Activated T-cell treated with anti-CD3 and anti-CD28 coated beads, Interleukin-2, amount 50 U/mL, for 24 hours (primary cell): Measurements from ENCODE around the gene WNT1.
A peak's percentile ranks its signal among the peaks of the same experiment; 100 is the strongest.

ENCODE experiments used
- DNase-seq: peaks from one replicate; pipeline ENCODE4 v3.0.0-alpha.2; 2020
- H3K27ac Mint-ChIP-seq: 2 replicates; pipeline ENCODE4 v1.8.0; 2020; ENCODE audit warnings: mild to moderate bottlenecking, mixed read lengths
- H3K27me3 Mint-ChIP-seq: 2 replicates; pipeline ENCODE4 v1.8.0; 2020; ENCODE audit warnings: mixed read lengths
- H3K36me3 Mint-ChIP-seq: 2 replicates; pipeline ENCODE4 v1.8.0; 2020; ENCODE audit warnings: low read depth, mixed read lengths
- H3K4me1 Mint-ChIP-seq: 2 replicates; pipeline ENCODE4 v1.8.0; 2020; ENCODE audit warnings: low read depth, mixed read lengths
- H3K4me3 Mint-ChIP-seq: 2 replicates; pipeline ENCODE4 v1.8.0; 2020; ENCODE audit warnings: mild to moderate bottlenecking, moderate library complexity, mixed read lengths
- H3K9me3 Mint-ChIP-seq: 2 replicates; pipeline ENCODE4 v1.8.0; 2020; ENCODE audit warnings: mixed read lengths

The WNT1 gene

GRCh38 chr12:49019443-49020324 is 41.6 kb downstream of the WNT1 start:
- no peaks in the 10 kb centered on the region for H3K9me3 Mint-ChIP-seq
- peaks cover 80% of the 10 kb centered on the region for H3K36me3 Mint-ChIP-seq
- peak; percentile 40 for DNase-seq
- peak overlapping the region; percentile 90 for H3K4me3 Mint-ChIP-seq
- H3K27me3 Mint-ChIP-seq: no peaks in the 10 kb centered on the region
- peak overlapping the region; percentile 97 for H3K27ac Mint-ChIP-seq
- H3K4me1 Mint-ChIP-seq: peaks cover 39% of the 10 kb centered on the region

- Mint-ChIP-seq H3K27me3 (no peaks in the 10 kb centered on the region), H3K4me1 (peaks cover 36% of the 10 kb centered on the region), H3K4me3 (no peak overlapping the region), H3K9me3 (no peaks in the 10 kb centered on the region), H3K27ac (peak overlapping the region; percentile 45), H3K36me3 (peaks cover 79% of the 10 kb centered on the region)
- peak; percentile 25 for DNase-seq
These were observed 42.3 kb downstream of the WNT1 start for GRCh38 chr12:49020441-49020840.

DNA sequence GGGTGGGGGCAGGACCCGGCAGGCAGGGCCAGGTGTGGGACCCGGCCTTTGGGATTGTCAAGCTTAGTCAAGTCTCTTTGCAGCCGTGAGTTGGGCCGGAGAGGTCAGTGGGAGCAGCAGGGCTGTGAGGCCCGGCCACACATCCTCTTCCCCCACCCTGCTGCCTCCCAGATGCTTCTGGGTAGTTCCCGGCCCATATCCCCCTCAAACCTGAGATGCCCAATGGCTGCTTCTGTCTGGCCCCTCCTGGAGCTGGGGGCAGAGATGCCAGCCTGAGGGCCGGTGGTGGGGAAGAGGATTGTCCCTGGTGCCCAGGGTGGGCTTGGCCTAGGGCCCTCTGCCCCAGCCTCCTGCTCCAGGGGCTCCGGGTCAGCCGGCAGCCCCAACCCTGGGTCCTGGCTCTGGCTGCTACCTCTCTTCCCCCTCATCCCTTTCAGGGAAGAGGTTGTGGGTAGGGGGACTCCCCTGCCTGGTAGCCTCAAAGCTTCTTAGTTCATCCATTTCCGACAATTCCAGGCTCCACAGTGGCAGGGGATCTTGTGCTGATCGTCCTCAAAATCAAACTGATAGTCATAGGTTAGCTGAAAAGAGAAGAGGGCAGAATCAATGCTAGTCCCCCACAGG is 43.3 kb downstream of the WNT1 start:
- Mint-ChIP-seq H3K36me3 (peaks cover 79% of the 10 kb centered on the region), H3K27ac (peak overlapping the region; percentile 4), H3K4me3 (no peak overlapping the region), H3K27me3 (no peaks in the 10 kb centered on the region), H3K4me1 (peaks cover 35% of the 10 kb centered on the region), H3K9me3 (no peaks in the 10 kb centered on the region)
- DNase-seq: no peak

- Mint-ChIP-seq H3K36me3 (peaks cover 80% of the 10 kb centered on the region), H3K4me1 (peaks cover 22% of the 10 kb centered on the region), H3K27me3 (no peaks in the 10 kb centered on the region), H3K27ac (peak overlapping the region; percentile 1), H3K4me3 (no peak overlapping the region), H3K9me3 (no peaks in the 10 kb centered on the region)
- DNase-seq: no peak
These were observed 44.5 kb downstream of the WNT1 start for GRCh38 chr12:49022558-49023178.

DNA sequence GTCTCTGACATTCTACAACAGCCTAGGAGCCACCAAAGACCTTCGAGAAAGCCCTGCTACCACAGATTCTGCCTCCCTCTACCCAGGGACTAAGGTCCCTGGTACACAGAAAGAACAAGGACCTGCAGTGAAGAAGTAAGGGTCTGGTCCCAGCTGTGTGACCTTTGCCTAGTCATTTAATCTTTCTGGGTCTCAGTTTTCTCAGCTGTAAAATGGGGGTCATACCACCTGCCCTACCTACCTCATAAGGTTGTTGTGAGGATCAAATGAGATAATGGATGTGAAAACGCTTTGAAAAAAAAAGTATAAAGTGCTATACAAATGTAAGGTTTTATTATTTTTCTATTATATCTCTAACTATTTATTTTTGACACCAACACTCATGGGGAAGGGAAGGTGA is 45.7 kb downstream of the WNT1 start:
- Mint-ChIP-seq H3K27me3 (no peaks in the 10 kb centered on the region), H3K27ac (no peak overlapping the region), H3K36me3 (peaks cover 81% of the 10 kb centered on the region), H3K4me1 (peaks cover 17% of the 10 kb centered on the region), H3K4me3 (no peak overlapping the region), H3K9me3 (no peaks in the 10 kb centered on the region)
- DNase-seq: no peak

GRCh38 chr12:49024543-49024942 is 46.4 kb downstream of the WNT1 start:
- no peak overlapping the region for H3K4me3 Mint-ChIP-seq
- no peaks in the 10 kb centered on the region for H3K27me3 Mint-ChIP-seq
- H3K27ac Mint-ChIP-seq: no peak overlapping the region
- H3K36me3 Mint-ChIP-seq: peaks cover 86% of the 10 kb centered on the region
- no peak for DNase-seq
- no peaks in the 10 kb centered on the region for H3K9me3 Mint-ChIP-seq
- H3K4me1 Mint-ChIP-seq: peaks cover 11% of the 10 kb centered on the region

DNA sequence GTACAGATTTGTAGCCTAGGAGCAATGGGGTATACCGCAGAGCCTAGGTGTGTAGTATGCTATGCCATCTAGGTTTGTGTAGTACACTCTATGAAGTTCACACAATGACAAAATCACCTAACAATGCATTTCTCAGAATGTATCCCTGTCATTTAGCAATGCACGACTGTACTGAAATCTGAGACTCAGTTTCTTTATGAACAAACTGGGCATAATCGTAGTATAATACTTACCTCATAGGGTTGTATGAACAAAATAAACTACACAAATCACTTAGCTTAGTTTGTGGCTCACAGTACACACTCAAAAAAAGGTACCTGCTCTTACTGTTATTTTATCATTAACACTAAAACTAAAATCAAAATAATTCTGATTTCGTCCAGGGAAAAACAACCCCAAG is 47.3 kb downstream of the WNT1 start:
- no peaks in the 10 kb centered on the region for H3K9me3 Mint-ChIP-seq
- H3K4me3 Mint-ChIP-seq: no peak overlapping the region
- peaks cover 6% of the 10 kb centered on the region for H3K4me1 Mint-ChIP-seq
- DNase-seq: no peak
- H3K36me3 Mint-ChIP-seq: peaks cover 93% of the 10 kb centered on the region
- peak overlapping the region; percentile 65 for H3K27ac Mint-ChIP-seq
- H3K27me3 Mint-ChIP-seq: no peaks in the 10 kb centered on the region

GRCh38 chr12:49026101-49026500 is 48.0 kb downstream of the WNT1 start:
- Mint-ChIP-seq H3K27ac (peak overlapping the region; percentile 65), H3K36me3 (peaks cover 94% of the 10 kb centered on the region), H3K4me1 (peaks cover 6% of the 10 kb centered on the region), H3K9me3 (no peaks in the 10 kb centered on the region), H3K27me3 (no peaks in the 10 kb centered on the region), H3K4me3 (no peak overlapping the region)
- DNase-seq: no peak

GRCh38 chr12:49026678-49027480 is 48.8 kb downstream of the WNT1 start:
- Mint-ChIP-seq H3K27me3 (no peaks in the 10 kb centered on the region), H3K36me3 (peaks cover 94% of the 10 kb centered on the region), H3K4me3 (no peak overlapping the region), H3K27ac (no peak overlapping the region), H3K9me3 (no peaks in the 10 kb centered on the region), H3K4me1 (peaks cover 6% of the 10 kb centered on the region)
- DNase-seq: no peak

DNA sequence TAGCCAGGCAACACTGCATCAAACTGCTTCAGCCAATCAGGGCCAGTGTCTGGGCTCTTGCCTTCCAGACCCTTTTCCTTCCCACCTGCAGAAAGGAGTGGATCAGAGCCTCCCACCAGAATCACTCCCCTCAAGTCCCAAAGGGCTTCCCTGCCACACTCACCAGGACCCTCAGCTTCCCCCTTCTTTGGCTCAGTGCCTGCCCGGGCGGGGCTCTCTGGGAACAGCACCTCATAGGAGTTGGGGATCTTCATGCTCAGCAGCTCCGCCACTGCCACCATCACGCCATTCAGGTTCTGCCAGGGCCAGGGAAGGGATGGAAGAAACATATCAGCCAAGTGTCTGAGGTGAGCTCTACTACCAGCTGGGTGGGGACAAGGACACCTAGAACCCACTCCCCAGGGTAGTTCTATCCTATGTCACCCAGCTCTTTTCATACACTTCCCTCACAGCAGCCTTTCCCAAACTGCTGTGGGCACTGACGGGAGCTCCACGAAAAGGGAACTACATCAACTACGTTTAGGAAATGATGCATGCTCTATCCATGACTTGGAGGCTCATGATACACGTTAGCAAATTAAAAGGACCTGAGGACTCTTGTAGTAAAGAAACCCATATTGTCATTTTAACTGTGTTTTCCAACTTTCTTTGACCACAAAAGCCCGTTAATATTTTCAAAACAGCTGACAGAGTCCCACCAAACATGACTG is 49.9 kb downstream of the WNT1 start:
- DNase-seq: no peak
- Mint-ChIP-seq H3K27me3 (no peaks in the 10 kb centered on the region), H3K4me3 (no peak overlapping the region), H3K27ac (peak overlapping the region; percentile 44), H3K36me3 (peaks cover 94% of the 10 kb centered on the region), H3K4me1 (peaks cover 6% of the 10 kb centered on the region), H3K9me3 (no peaks in the 10 kb centered on the region)

DNA sequence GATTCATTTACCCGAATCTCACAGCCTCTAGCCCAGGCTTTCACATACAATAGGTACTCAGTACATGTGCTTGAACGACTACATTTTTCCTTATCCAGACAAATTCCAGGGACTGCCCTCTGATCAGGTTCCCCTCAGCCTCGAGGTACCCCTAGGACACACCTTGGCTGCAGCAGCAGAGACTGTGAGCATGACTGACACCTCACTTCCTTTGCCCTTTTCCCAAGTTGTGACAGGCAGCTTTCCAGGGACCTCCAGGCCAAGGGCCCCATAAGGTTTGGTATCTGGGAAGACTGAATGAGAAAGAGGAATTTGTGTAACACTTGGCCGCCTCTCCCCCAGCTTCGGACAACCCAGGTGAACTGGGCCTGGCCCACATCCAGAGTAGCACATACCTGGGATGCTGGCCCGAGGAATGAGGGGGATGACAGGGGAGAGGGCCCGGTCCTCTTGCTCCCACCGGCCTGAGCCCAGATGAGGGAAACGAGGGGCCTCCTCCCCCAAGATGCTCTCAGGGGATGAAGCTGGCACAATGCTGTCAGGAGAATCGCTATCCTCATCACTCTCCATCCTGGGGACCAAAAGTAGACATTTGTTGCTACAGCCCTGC is 50.6 kb downstream of the WNT1 start:
- Mint-ChIP-seq H3K4me3 (no peak overlapping the region), H3K27ac (peak overlapping the region; percentile 18), H3K36me3 (peaks cover 93% of the 10 kb centered on the region), H3K9me3 (no peaks in the 10 kb centered on the region), H3K27me3 (no peaks in the 10 kb centered on the region), H3K4me1 (peaks cover 6% of the 10 kb centered on the region)
- DNase-seq: no peak

- H3K27me3 Mint-ChIP-seq: no peaks in the 10 kb centered on the region
- DNase-seq: peak; percentile 20
- H3K4me3 Mint-ChIP-seq: no peak overlapping the region
- peaks cover 6% of the 10 kb centered on the region for H3K4me1 Mint-ChIP-seq
- H3K27ac Mint-ChIP-seq: no peak overlapping the region
- H3K9me3 Mint-ChIP-seq: no peaks in the 10 kb centered on the region
- H3K36me3 Mint-ChIP-seq: peaks cover 95% of the 10 kb centered on the region
These were observed 52.0 kb downstream of the WNT1 start for GRCh38 chr12:49030119-49030518.

DNA sequence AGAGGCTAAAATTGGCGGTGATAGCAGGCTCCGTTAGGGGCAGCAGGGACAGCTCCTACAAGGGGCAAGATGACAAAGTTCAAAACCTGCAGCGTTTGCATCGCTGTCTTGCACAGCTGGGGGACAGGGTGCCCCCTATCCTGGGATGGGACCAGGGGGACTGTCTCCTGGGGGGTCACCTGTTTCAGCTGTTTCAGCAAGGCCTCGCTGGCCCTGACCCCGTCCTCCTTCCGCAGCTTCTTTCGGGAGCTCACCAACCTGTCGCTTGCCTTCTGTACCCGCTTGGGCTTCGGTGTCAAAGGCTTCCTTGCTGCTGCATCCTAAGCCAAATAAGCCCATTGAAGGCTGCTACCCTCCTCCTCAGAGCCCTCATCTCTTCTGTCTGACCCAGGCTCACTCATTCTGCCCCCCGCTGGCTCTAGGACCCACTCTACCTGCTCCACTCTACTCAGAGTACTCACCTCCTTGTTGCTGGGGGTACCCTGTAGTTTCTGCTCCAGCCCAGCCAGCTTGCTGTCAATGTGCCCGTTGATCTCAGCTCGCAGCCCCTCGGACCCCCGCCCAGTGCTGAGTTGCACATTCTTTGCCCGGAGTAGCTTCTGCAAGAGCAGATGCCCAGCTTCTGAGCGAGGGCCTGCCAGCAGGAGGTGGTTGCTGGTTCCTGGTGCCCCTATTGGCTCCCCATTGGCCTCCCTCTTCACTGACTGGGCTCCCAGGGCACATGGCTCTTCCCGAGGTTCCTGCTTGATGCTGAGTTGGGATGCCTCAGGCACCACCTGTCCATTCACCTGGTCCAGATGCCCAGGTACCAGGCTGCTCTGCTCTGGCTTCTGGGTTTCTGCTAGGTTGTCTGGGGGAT is 52.8 kb downstream of the WNT1 start:
- Mint-ChIP-seq H3K9me3 (no peaks in the 10 kb centered on the region), H3K4me1 (peaks cover 2% of the 10 kb centered on the region), H3K36me3 (peaks cover 96% of the 10 kb centered on the region), H3K27me3 (no peaks in the 10 kb centered on the region), H3K27ac (no peak overlapping the region), H3K4me3 (no peak overlapping the region)
- peak; percentile 31 for DNase-seq
